WTC11 (cell line): ENCODE results near the gene TAF3. TPM values are rescaled to one million over a fixed set of nuclear protein-coding genes. Genes with fewer than 3 reads are reported as not detected.
A peak's percentile ranks its signal among the peaks of the same experiment; 100 is the strongest.

Source experiments
- ATAC-seq: fragments of 200-7000 bp; cut with Tn5 transposase; 2 replicates; pipeline ENCODE4 v1.10.0; 2021; ENCODE audit warnings: mild to moderate bottlenecking, moderate library complexity
- CTCF ChIA-PET: fragments of 300-600 bp; sonication (Branson Sonifier 250); formaldehyde crosslinking; loops from one replicate; lab custom pipeline; 2021; ENCODE audit warnings: antibody characterized with exemption; lab: Charles Lee
- POLR2A ChIA-PET: fragments of 350-600 bp; sonication (Branson Sonifier 250); formaldehyde crosslinking; loops from one replicate; lab custom pipeline; 2021; ENCODE audit warnings: antibody characterized with exemption; lab: Charles Lee
- DNase-seq: peaks from one replicate; pipeline ENCODE4 v3.0.0; 2021; ENCODE audit warnings: low spot score
- H3K27ac Mint-ChIP-seq: 2 replicates; pipeline ENCODE4 v1.8.0; 2021; ENCODE audit warnings: mixed read lengths
- H3K27me3 Mint-ChIP-seq: 2 replicates; pipeline ENCODE4 v1.8.0; 2021; ENCODE audit warnings: low read depth, mild to moderate bottlenecking, moderate library complexity, mixed read lengths
- H3K36me3 Mint-ChIP-seq: 2 replicates; pipeline ENCODE4 v1.8.0; 2021; ENCODE audit warnings: mixed read lengths
- H3K4me1 Mint-ChIP-seq: 2 replicates; pipeline ENCODE4 v1.8.0; 2022; ENCODE audit warnings: mixed read lengths
- H3K4me3 Mint-ChIP-seq: 2 replicates; pipeline ENCODE4 v1.8.0; 2021; ENCODE audit warnings: mild to moderate bottlenecking, moderate library complexity, mixed read lengths
- H3K9me3 Mint-ChIP-seq: 2 replicates; pipeline ENCODE4 v1.8.0; 2021; ENCODE audit warnings: mixed read lengths
- ATF1 ChIP-seq: sonication (generic); formaldehyde crosslinking; IDR thresholded peaks from 2 replicates; pipeline ENCODE4 v1.8.1; 2023; ENCODE audit warnings: mild to moderate bottlenecking, moderate library complexity, missing genetic modification reagents
- CREB1 ChIP-seq: sonication (generic); formaldehyde crosslinking; IDR thresholded peaks from 2 replicates; pipeline ENCODE4 v1.8.0; 2023; ENCODE audit warnings: mild to moderate bottlenecking, missing genetic modification reagents
- CREM ChIP-seq: sonication (generic); formaldehyde crosslinking; IDR thresholded peaks from 2 replicates; pipeline ENCODE4 v1.8.1; 2022; ENCODE audit warnings: mild to moderate bottlenecking, missing genetic modification reagents, moderate library complexity
- ETV6 ChIP-seq: sonication (generic); formaldehyde crosslinking; IDR thresholded peaks from 2 replicates; pipeline ENCODE4 v1.8.1; 2022; ENCODE audit warnings: mild to moderate bottlenecking, missing genetic modification reagents
- GABPB1 ChIP-seq: sonication (generic); formaldehyde crosslinking; IDR thresholded peaks from 2 replicates; pipeline ENCODE4 v1.8.1; 2023; ENCODE audit warnings: mild to moderate bottlenecking, missing genetic modification reagents
- HMGA2 ChIP-seq: fragments of 250-450 bp; sonication (Bioruptor Pico); IDR thresholded peaks from 2 replicates; pipeline ENCODE4 v1.4.0; 2021; ENCODE audit warnings: mild to moderate bottlenecking, moderate library complexity
- IRF2 ChIP-seq: sonication (generic); formaldehyde crosslinking; IDR thresholded peaks from 2 replicates; pipeline ENCODE4 v1.8.0; 2022; ENCODE audit warnings: low read depth, missing genetic modification reagents, borderline replicate concordance
- JUN ChIP-seq: sonication (generic); formaldehyde crosslinking; IDR thresholded peaks from 2 replicates; pipeline ENCODE4 v1.8.0; 2023; ENCODE audit warnings: mild to moderate bottlenecking, missing genetic modification reagents
- MXD4 ChIP-seq: fragments of 250-450 bp; sonication (Bioruptor Pico); IDR thresholded peaks from 2 replicates; pipeline ENCODE4 v1.8.0; 2021; ENCODE audit warnings: mild to moderate bottlenecking, moderate library complexity, borderline replicate concordance
- NFATC4 ChIP-seq: fragments of 250-450 bp; sonication (Bioruptor Pico); IDR thresholded peaks from 2 replicates; pipeline ENCODE4 v1.9.0; 2021; ENCODE audit warnings: mild to moderate bottlenecking
- OVOL2 ChIP-seq: fragments of 250-450 bp; sonication (Bioruptor Pico); IDR thresholded peaks from 2 replicates; pipeline ENCODE4 v1.9.0; 2021; ENCODE audit warnings: mild to moderate bottlenecking, borderline replicate concordance
- RELA ChIP-seq: sonication (generic); formaldehyde crosslinking; IDR thresholded peaks from 2 replicates; pipeline ENCODE4 v1.8.1; 2022; ENCODE audit warnings: missing genetic modification reagents, mild to moderate bottlenecking, borderline replicate concordance
- SMAD4 ChIP-seq: sonication (generic); formaldehyde crosslinking; IDR thresholded peaks from 2 replicates; pipeline ENCODE4 v1.8.0; 2022; ENCODE audit warnings: mild to moderate bottlenecking, missing genetic modification reagents
- ZNF416 ChIP-seq: fragments of 250-450 bp; sonication (Bioruptor Pico); IDR thresholded peaks from 2 replicates; pipeline ENCODE4 v1.9.0; 2021; ENCODE audit warnings: mild to moderate bottlenecking, inconsistent platforms
- total RNA-seq: library from RNA; stranded (reverse); gene quantifications from 3 replicates; pipeline ENCODE4 v1.2.3, GENCODE V29; 2021
- TF ChIP-seq, protein P1 (sequence below): sonication (generic); formaldehyde crosslinking; IDR thresholded peaks from 2 replicates; pipeline ENCODE4 v1.8.0; 2023; ENCODE audit warnings: missing genetic modification reagents
- TF ChIP-seq, protein P2 (sequence below): fragments of 200-600 bp; IDR thresholded peaks from 2 replicates; pipeline ENCODE4 v1.8.0; 2022; ENCODE audit warnings: antibody characterized with exemption
- TF ChIP-seq, protein P3 (sequence below): fragments of 250-450 bp; sonication (Bioruptor Pico); IDR thresholded peaks from 2 replicates; pipeline ENCODE4 v2.1.2; 2022; ENCODE audit warnings: mild to moderate bottlenecking, moderate library complexity
- TF ChIP-seq, protein P4 (sequence below): sonication (generic); formaldehyde crosslinking; IDR thresholded peaks from 2 replicates; pipeline ENCODE4 v1.8.1; 2022; ENCODE audit warnings: mild to moderate bottlenecking, moderate library complexity, missing genetic modification reagents
- TF ChIP-seq, protein P5 (sequence below): fragments of 250-450 bp; sonication (Bioruptor Pico); conservative IDR thresholded peaks from 2 replicates; pipeline ENCODE4 v1.9.0; 2021; ENCODE audit warnings: mild to moderate bottlenecking
- TF ChIP-seq, protein P6 (sequence below): sonication (generic); formaldehyde crosslinking; IDR thresholded peaks from 2 replicates; pipeline ENCODE4 v1.8.1; 2023; ENCODE audit warnings: mild to moderate bottlenecking, missing genetic modification reagents, moderate library complexity

Gene TAF3
- total RNA-seq, 1 experiment from 2014 or later: 8.9 TPM

DNA sequence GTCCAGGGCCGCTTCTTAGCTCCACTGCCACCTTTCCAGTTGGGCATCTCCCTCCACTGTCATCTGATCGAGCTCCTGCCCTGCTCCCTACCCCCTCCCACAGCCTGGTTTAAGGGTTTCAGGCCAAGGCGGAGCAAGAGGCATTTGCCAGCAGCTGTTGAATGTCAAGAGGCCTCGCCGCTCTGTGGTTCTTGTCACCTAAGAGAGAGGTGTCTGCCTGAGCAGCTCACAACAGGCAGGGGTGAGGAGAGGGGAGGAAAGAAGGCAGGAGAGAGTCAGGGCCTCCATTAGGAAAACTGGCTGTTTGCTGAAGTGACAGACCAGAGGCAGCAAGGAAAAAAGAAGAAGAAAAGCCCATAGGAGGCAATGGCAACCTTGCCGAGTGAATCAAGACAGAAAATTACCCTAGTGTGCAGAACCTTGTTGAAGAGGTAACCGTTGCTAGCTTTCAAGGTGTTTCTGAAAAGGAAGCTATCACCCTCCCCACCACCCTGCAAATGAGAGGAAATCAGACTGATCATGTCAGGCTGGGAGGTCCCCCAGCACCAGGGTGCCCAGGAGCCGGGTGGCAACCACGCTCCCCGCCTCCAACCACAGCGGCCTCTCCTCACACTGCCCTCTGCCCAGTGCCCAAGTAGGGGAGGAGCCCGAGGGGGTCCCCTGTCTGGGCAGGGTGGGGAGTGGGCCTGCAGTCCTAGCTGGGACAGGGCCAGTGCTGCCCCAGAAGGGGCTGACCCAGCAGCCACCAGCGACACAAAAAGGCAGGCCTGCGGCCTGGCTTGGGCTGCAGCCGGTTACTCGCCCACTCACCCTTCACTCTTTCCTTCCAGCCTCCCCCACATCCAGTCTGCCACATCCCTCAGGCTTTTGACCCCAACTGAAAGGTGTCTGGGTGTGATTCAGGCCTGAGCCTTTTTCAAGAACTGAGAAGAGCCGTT lies 243.2 kb downstream of the TAF3 start:
- no peak for DNase-seq
- Mint-ChIP-seq H3K27ac (no peak overlapping the region), H3K9me3 (no peaks in the 10 kb centered on the region), H3K36me3 (no peaks in the 10 kb centered on the region), H3K4me1 (peaks cover 96% of the 10 kb centered on the region), H3K4me3 (peak overlapping the region; percentile 60), H3K27me3 (peaks cover 99% of the 10 kb centered on the region)
- ATAC-seq: no peak
- TF ChIP-seq, protein P1, sequence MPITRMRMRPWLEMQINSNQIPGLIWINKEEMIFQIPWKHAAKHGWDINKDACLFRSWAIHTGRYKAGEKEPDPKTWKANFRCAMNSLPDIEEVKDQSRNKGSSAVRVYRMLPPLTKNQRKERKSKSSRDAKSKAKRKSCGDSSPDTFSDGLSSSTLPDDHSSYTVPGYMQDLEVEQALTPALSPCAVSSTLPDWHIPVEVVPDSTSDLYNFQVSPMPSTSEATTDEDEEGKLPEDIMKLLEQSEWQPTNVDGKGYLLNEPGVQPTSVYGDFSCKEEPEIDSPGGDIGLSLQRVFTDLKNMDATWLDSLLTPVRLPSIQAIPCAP (CRISPR knock-in tag): no peak
- no peak for TF ChIP-seq HMGA2 (CRISPR knock-in tag)
- ChIA-PET POLR2A (interaction anchor here (0.9 to 1.6 kb wide), 2 partner anchors 11 to 14 kb away, joined by 5 to 6 read pairs; no protein-coding TSS in a partner anchor), CTCF (interaction anchor here (1.7 kb wide), 2 partner anchors 14 to 27 kb away, joined by 4 to 5 read pairs; no protein-coding TSS in a partner anchor)

DNA sequence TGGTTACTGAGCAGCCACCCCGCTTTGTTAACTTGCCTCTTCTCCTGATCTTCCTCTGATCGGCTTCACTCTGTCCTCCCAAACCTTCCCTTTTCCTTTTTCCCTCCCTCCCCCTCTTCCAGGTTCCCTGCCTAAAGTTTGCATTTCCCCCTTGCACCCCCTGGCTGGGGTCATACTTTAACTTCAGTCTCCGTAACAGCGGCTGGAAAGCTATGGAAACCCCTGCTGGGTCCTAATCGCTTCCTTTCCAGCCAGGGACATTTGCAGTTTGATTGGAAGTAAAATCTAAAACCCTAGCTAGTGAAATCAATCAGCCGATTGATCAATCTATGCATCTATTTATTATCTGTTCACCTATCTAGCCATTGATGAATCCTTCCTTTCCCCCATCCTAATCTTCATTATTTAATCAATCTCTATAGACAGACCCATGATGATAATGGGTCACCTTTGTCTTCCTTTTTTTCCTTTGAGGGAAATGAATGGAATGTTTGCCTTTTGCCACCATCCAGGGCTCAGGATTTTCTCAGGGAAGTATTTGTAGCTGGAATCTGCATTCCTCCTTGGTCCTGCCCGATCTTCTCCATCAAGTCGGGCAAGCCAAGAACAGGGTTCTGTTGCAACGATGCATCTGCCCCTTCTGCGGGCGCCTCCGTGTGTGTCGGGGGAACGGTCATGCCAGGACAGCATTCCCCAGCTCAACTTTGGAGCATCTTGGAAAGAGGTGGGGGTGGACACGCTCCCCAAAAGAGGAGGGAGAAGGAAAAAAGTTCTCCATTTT lies 245.0 kb downstream of the TAF3 start:
- peak overlapping the region; percentile 61 for H3K4me3 Mint-ChIP-seq
- CTCF ChIA-PET: no interaction called here
- H3K9me3 Mint-ChIP-seq: no peaks in the 10 kb centered on the region
- H3K27ac Mint-ChIP-seq: peak overlapping the region; percentile 33; the same call in 1 of the 2 replicates
- no peak for TF ChIP-seq ZNF416 (CRISPR knock-in tag)
- TF ChIP-seq ETV6 (CRISPR knock-in tag): peak; percentile 99
- TF ChIP-seq, all 79 proteins: peak for 1
- Mint-ChIP-seq H3K27me3 (peaks cover 92% of the 10 kb centered on the region), H3K4me1 (peaks cover 82% of the 10 kb centered on the region), H3K36me3 (no peaks in the 10 kb centered on the region)
- POLR2A ChIA-PET: interaction anchor here (1.0 kb wide), 1 partner anchor 18 kb away, joined by 3 read pairs; no protein-coding TSS in a partner anchor
- ATAC-seq (peak; percentile 23), DNase-seq (no peak)

DNA sequence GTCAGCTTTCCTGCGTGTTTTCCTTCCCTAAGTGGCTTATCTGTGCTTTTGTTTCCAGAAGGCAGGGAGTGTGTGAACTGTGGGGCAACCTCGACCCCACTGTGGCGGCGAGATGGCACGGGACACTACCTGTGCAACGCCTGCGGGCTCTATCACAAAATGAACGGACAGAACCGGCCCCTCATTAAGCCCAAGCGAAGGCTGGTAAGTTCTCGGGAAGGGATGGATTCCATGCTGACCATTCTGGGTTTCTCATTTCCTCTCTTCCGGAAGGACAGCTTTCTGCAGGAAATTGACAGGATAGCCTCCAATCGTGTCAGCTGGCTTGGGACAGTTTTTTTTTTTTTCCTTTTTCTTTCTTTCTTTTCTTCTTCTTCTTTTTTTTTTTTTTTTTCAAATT lies 245.6 kb downstream of the TAF3 start:
- CTCF ChIA-PET: interaction anchor here (0.6 kb wide), 1 partner anchor 78 kb away, joined by 5 read pairs; no protein-coding TSS in a partner anchor
- H3K27ac Mint-ChIP-seq: no peak overlapping the region
- no peaks in the 10 kb centered on the region for H3K36me3 Mint-ChIP-seq
- TF ChIP-seq CREM: no peak
- TF ChIP-seq, protein P2, sequence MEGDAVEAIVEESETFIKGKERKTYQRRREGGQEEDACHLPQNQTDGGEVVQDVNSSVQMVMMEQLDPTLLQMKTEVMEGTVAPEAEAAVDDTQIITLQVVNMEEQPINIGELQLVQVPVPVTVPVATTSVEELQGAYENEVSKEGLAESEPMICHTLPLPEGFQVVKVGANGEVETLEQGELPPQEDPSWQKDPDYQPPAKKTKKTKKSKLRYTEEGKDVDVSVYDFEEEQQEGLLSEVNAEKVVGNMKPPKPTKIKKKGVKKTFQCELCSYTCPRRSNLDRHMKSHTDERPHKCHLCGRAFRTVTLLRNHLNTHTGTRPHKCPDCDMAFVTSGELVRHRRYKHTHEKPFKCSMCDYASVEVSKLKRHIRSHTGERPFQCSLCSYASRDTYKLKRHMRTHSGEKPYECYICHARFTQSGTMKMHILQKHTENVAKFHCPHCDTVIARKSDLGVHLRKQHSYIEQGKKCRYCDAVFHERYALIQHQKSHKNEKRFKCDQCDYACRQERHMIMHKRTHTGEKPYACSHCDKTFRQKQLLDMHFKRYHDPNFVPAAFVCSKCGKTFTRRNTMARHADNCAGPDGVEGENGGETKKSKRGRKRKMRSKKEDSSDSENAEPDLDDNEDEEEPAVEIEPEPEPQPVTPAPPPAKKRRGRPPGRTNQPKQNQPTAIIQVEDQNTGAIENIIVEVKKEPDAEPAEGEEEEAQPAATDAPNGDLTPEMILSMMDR: no peak
- no peak for TF ChIP-seq JUN (CRISPR knock-in tag)
- TF ChIP-seq NFATC4 (CRISPR knock-in tag): no peak
- TF ChIP-seq, protein P3, sequence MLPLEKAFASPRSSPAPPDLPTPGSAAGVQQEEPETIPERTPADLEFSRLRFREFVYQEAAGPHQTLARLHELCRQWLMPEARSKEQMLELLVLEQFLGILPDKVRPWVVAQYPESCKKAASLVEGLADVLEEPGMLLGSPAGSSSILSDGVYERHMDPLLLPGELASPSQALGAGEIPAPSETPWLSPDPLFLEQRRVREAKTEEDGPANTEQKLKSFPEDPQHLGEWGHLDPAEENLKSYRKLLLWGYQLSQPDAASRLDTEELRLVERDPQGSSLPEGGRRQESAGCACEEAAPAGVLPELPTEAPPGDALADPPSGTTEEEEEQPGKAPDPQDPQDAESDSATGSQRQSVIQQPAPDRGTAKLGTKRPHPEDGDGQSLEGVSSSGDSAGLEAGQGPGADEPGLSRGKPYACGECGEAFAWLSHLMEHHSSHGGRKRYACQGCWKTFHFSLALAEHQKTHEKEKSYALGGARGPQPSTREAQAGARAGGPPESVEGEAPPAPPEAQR: no peak
- TF ChIP-seq GABPB1 (CRISPR knock-in tag): no peak
- TF ChIP-seq IRF2 (CRISPR knock-in tag): no peak
- TF ChIP-seq CREB1 (CRISPR knock-in tag): no peak
- no peak for TF ChIP-seq ATF1 (CRISPR knock-in tag)
- TF ChIP-seq, protein P4, sequence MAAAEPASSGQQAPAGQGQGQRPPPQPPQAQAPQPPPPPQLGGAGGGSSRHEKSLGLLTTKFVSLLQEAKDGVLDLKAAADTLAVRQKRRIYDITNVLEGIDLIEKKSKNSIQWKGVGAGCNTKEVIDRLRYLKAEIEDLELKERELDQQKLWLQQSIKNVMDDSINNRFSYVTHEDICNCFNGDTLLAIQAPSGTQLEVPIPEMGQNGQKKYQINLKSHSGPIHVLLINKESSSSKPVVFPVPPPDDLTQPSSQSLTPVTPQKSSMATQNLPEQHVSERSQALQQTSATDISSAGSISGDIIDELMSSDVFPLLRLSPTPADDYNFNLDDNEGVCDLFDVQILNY (CRISPR knock-in tag): no peak
- no peak for TF ChIP-seq SMAD4 (CRISPR knock-in tag)
- TF ChIP-seq OVOL2 (CRISPR knock-in tag): no peak
- TF ChIP-seq, protein P5, sequence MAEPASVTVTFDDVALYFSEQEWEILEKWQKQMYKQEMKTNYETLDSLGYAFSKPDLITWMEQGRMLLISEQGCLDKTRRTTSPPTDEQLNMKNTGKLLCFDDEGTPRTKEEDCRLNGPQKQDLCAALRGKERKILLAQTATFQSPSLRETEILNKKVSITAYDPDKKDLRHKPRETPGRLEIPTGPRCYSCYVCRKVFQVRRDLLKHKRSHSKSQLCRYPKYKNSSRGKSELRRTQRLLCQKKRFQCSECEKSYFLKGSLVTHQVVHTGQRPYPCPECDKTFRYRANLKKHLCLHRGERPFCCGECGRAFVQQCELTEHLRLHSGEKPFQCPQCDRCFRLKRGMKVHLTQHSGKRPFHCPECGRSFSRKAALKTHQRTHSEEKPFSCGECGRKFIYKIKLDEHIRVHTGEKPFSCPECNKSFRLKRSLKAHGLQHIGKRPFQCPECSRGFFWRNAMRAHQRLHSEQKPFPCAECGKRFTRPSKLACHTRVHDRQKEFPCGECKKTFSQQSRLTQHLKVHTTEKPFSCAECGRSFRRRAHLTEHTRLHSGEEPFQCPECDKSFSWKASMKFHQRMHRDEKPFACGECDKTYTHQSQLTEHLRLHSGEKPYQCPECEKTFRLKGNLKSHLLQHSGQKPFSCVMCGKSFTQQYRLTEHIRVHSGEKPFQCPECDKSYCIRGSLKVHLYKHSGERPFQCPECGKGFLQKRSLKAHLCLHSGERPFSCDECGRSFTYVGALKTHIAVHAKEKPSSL: no peak
- TF ChIP-seq RELA (CRISPR knock-in tag): no peak
- no peak for TF ChIP-seq MXD4
- TF ChIP-seq, protein P6, sequence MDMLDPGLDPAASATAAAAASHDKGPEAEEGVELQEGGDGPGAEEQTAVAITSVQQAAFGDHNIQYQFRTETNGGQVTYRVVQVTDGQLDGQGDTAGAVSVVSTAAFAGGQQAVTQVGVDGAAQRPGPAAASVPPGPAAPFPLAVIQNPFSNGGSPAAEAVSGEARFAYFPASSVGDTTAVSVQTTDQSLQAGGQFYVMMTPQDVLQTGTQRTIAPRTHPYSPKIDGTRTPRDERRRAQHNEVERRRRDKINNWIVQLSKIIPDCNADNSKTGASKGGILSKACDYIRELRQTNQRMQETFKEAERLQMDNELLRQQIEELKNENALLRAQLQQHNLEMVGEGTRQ (CRISPR knock-in tag): no peak
- DNase-seq (no peak), ATAC-seq (no peak)
- peaks cover 87% of the 10 kb centered on the region for H3K27me3 Mint-ChIP-seq
- H3K4me1 Mint-ChIP-seq: peaks cover 76% of the 10 kb centered on the region
- POLR2A ChIA-PET: no interaction called here
- no peaks in the 10 kb centered on the region for H3K9me3 Mint-ChIP-seq
- peak overlapping the region; percentile 61 for H3K4me3 Mint-ChIP-seq
